HL-60/S4 treated with retinoic acid at 250 ng/mL for 4 days and 3 days (cell line): Measurements from ENCODE around the gene DYNLT1.

ENCODE experiments used
- in situ Hi-C: fragments of 300-500 bp; cut with MboI; formaldehyde crosslinking; loops from 2 replicates; pipeline ENCODE4 v1.7.0; 2022; ENCODE audit warnings: low sequenced_read_pairs

The DYNLT1 gene

DNA sequence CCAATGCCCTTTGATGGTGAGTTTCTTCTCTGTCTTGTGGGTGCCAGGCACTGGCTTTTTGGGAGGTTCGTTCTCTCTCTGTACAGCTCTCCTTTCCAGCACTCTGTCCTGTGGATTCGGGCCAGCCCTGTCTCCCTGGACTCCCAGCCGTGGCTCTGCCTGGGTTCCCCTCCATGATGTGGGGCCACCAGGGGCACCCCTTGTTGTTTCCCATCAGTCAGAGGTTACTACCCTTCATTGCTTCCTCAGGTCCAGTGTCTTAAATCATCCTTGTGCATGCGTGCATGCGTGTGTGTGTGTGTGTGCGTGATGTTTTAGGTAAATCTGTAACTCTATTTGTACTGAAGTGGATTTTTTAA is 40.5 kb downstream of the DYNLT1 start:
- in situ Hi-C loops, result loop anchor here (10.0 kb wide), 1 partner anchor 379 kb away; no protein-coding TSS in a partner anchor

- in situ Hi-C loops, result loop anchor here (10.0 kb wide), 1 partner anchor 379 kb away; no protein-coding TSS in a partner anchor
These were observed 41.1 kb downstream of the DYNLT1 start for GRCh38 chr6:158603261-158604047.

- in situ Hi-C loops, result loop anchor here (10.0 kb wide), 1 partner anchor 375 kb away; no protein-coding TSS in a partner anchor
These were observed 44.9 kb downstream of the DYNLT1 start for GRCh38 chr6:158599635-158600034.

GRCh38 chr6:158597565-158597964 is 47.0 kb downstream of the DYNLT1 start:
- in situ Hi-C loops, result no loop called here

GRCh38 chr6:158596861-158597260 is 47.7 kb downstream of the DYNLT1 start:
- in situ Hi-C loops, result no loop called here

DNA sequence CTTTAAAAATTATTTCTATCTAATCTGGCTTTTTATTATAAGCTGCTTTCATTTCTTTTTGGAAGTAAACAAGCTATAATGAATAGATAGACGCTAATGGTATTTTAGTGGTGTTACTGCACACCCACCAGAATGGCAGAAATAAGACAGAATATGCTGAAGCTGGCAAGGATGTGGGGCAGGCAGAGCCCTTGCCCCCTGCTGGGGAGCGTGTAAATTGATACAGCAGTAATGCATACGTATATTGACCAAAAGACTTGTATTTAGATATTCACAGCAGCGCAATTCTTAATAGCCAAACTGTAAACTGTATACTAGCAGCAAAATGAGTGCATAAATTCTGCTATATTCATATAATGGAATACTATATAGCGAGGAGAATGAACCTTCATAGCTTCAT is 49.3 kb downstream of the DYNLT1 start:
- in situ Hi-C loops, result no loop called here

- in situ Hi-C loops, result no loop called here
These were observed 50.9 kb downstream of the DYNLT1 start for GRCh38 chr6:158593670-158594069.

DNA sequence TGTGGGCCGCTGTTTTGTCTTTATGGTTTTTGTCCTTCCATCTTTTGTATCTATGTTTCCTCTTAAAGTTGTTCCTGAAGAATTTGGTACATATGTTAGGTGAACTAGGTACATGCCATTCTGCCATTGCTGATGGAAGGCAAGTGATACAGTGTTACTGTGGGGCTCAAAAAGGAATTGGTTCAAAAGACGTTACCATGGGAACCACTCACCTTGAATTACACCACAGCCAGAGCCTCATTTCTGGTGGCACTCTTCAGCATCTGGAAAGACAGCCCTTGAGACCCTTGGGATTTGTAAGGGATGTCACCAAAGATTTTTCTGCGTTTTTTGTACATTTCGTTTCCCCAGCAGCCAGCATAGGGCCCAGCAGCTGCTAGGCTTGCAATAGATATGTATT is 52.7 kb downstream of the DYNLT1 start:
- in situ Hi-C loops, result no loop called here

DNA sequence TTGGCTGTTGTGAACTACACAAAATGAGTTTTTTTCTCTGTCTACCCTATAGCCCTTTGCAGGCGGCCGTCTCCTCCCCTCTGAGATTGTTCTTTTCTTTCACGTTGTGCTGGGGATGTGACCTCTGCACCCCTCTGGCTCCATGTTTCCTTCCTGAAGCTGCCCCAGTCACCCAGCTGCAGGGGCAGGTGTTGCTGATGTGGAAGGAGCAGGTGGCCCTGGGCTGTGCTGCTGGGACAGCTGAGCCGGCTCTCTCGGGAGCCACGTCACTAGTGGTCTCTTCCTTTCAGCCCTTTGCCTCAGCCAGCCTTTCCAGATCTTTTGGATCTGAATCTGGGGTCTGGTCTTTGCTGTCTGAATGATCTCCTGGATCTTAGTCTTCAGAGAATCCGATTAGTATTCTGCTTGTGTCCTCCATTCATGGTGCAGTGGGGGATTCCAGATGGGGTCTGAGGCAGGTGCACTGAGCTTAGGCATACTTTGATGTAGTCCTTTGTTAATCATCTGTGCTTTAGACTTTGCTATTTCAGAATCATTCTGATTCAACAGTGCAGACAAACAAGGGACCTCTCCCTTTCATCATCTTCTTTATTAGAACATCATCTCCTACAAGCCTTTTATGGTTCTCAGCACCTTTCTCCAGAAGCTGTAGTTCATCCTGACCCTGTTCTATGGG is 53.3 kb downstream of the DYNLT1 start:
- in situ Hi-C loops, result no loop called here

GRCh38 chr6:158589366-158589765 is 55.2 kb downstream of the DYNLT1 start:
- in situ Hi-C loops, result no loop called here

- in situ Hi-C loops, result no loop called here
These were observed 57.9 kb downstream of the DYNLT1 start for GRCh38 chr6:158586652-158587051.
